HG03342 (cell line): Measurements from ENCODE around the gene AGL.
"Not testable (repeated sequence)": the region's sequence is repeated elsewhere in the genome, so short reads cannot be mapped to it uniquely, and the experiment has no call there.

Experiments used
- ATAC-seq: cut with Tn5 transposase; IDR thresholded peaks from one replicate; pipeline ENCODE4 v1.9.1; 2021; ENCODE audit warnings: mild to moderate bottlenecking, moderate library complexity; ENCODE audit not compliant: unreplicated experiment

Gene AGL

DNA sequence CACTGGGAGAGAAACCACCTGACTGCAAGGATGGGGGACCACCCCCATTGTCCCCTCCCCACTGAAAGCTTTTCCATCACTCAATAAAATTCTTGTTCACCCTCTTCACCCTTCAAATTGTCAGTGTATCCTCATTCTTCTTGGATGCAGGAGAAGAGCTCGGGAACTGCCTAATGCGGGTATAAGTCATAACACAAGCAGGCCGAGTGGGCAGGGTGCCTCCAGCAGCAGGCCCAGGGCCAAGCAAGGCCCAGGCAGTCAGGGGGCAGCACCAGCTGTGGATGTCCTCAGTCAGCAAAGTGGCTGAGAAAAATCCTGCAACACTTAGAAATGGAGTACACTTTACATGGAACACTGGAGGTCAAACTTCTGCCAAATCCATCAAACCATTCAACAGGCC is 85.9 kb downstream of the AGL start:
- ATAC-seq: no peak

DNA sequence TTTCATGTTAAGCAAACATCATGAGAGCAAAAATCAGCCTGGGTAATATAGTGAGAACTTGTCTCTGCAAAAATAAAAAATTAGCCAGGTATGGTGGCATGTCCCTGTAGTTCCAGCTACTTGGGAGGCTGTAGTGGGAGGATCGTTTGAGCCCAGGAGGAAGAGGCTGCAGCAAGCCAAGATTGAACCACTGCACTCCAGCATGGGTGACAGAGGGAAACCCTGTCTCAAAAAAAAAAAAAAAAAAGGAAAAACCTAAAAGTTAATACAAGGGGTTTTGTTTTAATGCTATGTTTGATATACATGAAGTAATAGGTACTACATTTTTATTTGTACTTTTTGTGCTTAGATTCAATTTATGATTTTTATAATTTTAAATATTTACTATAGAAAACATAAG is 92.6 kb downstream of the AGL start:
- no peak for ATAC-seq

DNA sequence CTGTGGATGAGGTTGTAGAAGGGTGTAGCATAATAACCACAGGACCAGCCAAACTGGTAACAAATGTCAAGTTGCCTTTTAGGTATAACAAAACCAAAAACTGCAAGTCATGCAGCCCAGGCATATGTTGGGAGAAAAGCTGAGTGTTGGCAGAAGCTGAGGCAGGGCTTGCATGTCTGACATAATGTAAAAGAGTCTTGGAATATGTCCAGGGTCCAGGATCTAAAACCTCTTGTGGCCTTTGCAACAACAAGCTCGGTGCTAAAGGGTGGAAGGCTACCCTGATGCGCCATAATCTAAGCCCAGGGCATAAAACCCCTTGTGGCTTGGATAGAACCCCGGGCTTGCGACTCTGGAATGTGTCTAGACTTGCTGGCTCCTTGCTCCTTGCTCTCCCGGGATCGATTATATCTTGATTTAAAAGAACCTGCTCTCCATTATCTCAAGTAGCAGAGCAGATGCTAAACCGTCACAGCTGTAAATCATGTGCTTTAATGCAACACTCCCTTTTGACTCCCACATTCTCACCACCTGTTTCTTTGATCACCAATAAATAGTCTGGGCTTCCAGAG is 93.1 kb downstream of the AGL start:
- ATAC-seq: no peak

DNA sequence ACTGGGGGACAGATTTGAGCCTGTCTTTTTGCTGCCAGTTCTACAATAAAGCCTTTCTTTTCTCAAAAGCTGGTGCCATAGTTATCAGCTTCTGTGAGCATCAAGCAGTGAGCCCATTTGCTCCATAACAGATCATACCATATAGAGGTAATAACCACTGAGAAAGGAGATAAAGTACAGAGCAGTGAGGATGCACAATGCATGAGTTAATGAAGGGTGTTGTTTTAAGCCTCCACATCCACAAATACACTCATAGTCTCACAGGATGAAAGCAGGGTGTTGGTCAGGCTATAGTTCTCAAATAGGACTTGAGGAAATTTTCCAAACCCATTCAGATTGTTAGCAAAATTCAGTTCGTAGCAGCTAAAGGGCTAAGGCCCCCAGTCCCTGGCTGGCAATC is 94.0 kb downstream of the AGL start:
- no peak for ATAC-seq

DNA sequence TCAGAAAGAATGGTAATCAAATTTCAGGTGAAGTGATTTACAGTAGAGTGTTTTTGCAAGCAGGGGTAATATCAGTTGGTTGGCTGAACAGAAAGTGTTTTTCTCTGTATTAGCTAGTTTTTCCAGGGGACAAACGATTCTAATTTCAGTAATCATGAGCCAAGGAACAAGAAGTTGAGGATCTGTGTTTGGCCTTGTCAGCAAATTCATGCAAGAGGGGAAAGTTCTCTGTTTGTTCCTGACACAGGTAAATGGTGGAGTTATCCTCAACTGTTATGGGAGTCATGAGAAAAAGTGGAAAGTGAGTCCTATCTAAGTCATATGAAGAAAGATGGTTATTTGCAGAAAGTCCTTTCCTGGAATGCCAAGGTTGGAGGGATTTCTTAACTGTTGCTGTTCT is 95.0 kb downstream of the AGL start:
- no peak for ATAC-seq

DNA sequence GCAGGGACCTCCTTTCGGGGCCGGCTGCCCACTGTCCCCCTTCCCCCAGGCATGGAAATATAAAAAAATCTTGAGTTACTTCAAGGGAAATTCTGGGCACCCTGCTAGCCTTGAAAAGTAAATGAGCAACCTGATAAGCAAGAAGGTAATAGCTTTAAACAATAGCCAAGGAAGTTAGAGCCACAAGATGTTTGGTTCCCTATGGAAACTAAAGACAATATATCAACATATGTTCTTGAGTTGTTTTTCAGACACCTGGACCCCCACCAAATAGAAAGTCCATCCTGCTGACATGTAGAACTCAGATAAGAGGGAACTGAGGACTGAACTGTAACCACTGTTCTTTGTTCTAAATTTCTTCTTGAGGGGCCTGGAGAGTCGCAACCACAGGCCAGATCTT is 100.3 kb downstream of the AGL start:
- no peak for ATAC-seq

DNA sequence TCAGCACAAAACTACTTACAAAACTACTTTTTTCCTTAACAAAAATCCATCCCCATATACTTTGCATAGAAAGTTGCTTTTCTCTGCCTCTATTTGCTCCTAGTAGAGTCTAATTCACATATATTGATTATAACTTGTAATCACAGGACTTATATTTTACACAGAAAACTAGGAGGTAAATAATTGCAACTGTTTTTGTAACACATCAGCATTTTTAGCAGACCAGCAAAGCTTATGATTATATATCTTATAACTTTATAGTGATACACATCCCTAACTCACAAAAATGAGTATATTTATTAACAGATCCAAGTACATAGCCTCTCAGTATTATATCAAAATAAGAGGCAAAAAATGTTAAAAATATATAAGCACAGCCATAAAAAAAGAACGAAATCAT is 102.4 kb downstream of the AGL start:
- no peak for ATAC-seq

DNA sequence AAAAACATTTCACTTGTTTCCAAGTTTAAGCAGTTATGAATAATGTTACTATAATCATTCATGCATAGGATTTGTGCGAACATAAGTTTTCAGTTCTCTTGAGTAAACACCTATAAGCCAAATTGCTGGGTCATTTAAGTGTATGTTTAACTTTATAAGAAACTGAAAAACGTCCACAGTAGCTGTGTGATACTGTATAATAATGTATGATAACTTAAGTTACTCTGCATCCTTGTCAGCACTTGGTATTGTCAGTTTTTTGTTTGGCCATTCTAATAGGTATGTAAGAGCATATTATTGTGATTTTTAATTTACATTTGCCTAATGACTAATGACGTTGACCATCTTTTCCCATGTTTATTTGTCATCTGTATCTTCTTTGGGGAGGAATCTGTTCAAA is 105.2 kb downstream of the AGL start:
- no peak for ATAC-seq

DNA sequence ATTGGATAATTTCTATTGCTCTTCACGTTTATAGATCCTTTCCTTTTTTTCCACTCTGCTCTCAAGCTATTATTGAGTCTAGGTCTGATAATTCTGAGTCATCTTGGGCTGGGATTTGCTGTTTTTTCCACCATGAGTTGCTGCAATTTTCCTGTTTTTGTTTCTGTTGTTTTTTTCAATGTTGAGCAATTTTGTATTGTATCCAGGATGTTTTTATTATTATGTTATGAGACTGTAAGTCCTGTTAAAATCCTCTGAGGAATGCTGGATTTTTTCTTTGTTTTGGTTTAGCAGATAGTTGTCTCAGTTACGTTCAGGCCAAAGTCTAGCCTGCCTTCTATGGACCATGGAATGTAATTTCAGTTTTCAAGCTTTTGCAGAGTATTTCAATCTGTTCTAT is 106.6 kb downstream of the AGL start:
- ATAC-seq: no peak

DNA sequence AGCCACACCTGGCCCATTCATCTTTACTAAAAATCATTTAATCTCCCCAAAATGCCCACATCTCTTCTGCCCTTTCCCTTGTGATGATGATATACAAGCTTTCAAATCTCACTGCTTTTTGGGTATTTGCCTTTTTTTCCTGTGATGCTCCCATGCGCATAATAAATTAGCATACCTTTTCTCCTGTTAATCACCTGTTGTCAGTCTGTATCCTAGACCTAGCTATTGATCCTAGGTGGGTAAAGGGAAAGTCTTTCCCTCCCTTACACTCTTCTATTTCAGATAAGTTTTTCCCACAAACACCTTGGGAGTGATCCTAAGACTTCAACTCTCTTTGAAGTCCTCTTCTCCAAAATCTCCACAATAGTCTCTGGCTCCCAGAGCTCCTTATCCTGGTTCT is 107.7 kb downstream of the AGL start:
- ATAC-seq: no peak

DNA sequence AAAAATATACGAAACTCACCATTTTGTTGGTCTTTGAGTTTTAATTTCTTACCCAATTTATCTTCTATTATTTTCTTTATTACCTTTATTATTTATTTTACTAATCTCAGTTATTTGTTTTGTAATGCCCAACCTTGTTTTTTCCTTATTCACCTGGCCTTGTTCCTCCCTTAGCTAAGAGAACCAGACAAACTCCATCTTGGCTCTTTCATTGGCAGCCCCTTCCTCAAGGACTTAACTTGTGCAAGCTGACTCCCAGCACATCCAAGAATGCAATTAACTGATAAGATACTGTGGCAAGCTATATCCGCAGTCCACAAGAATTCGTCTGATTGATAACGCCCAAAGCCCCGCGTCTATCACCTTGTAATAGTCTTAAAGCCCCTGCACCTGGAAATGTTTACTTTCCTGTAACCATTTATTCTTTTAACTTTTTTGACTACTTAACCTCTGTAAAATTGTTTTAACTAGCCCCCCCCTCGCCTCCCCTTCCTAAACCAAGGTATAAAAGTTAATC is 109.1 kb downstream of the AGL start:
- ATAC-seq: not testable (repeated sequence)

DNA sequence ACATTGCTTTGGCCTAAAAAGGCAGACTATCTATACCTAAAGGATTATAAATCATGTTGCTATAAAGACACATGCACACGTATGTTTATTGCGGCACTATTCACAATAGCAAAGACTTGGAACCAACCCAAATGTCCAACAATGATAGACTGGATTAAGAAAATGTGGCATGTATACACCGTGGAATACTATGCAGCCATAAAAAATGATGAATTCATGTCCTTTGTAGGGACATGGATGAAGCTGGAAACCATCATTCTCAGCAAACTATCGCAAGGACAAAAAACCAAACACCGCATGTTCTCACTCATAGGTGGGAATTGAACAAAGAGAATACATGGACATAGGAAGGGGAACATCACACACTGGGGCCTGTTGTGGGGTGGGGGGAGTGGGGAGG is 110.1 kb downstream of the AGL start:
- ATAC-seq: not testable (repeated sequence)

DNA sequence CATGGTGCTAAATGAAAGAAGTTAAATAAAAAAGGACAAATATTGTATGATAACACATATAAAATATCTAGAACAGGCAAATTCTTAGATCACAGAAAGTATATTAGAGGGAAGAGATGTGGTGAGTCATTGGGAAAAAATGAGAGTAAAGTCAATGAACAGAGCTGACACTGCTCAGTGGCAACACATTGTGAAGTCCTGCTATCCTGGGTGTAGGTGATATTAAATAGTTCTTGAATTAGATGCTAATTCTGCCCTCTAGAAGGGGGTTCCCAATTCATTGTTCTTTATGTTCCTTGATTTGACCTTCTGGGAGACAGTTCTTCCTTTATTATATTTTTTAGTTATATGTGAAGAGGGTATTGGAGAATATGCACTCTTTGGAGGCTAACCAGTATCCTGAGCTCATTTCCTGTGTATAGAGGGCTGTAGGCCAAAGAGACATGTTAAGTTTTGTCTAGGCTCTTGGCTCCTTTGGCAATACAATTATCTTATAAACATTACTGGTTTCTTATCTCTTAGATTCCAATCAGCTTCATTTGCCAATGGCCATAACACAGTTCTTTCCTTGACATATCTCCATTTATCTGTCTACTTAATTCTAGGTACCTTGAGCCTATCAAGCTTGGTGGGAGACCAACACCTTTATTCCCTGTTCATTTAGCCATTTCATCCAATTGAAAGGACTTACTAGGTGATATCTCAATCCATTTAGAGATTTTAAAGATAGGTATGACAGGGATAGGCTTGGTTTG is 113.1 kb downstream of the AGL start:
- no peak for ATAC-seq

DNA sequence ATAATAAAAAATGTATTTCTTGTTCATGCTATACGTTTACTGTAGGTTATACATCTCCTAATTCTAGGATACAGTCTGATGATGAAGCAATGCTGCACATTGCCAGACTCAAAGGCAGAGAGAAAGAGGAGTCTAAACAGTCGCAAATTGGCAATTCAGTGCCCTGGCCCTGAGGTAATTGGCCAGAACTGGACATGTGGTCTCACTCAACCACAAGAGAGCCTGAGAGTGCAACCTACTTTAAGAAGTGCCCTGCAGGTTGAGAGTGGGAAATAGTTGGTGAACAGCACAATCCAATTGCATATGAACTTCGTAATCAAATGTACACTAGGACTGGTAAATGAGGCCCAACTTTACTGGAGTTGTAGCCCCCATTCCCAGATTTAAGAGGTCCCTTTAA is 114.6 kb downstream of the AGL start:
- no peak for ATAC-seq

DNA sequence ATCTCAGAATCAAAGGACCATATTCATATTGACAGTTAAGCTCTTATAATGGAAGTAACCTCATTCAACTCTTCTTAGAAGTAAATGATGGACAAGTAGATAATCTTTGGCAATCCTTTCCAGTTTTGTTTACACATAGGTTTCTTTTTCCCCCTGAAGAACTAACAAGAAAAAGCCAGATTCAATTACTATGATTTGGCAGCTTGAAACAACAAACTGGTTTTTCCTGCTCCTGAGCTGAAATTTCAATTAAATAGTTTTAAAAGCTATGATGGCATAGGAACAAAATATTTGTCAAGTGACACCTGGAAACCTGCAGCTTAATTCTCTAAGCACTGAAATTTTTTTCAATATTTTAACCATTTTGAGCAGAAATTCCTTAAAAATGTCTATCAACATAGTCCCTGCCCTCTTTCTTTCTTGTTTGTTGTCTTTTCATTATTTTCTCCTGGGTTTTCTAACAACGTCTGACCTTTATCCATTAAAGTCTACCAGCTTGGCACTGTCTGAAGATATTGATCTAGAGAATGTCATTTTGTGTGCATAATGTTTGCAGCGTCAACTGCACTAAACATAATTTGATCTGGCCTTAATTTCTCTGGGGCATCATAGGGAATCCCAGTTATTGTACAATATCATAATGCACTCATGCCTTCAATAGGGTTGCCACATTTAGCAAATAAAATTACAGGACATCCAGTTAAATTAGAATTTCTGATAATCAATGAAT is 115.7 kb downstream of the AGL start:
- no peak for ATAC-seq

DNA sequence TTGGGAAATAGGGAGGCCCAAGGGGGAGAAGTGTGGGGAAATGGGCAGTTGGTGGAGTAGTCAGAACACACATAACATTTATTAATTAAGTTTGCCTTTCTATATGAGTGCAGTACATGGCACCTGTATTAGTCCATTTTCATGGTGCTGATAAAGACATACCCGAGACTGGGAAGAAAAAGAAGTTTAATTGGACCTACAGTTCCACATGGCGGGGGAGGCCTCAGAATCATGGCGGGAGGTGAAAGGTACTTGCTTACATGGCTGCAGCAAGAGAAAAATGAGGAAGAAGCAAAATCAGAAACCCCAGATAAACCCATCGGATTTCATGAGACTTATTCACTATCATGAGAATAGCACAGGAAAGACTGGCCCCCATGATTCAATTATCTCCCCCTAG is 118.1 kb downstream of the AGL start:
- no peak for ATAC-seq

DNA sequence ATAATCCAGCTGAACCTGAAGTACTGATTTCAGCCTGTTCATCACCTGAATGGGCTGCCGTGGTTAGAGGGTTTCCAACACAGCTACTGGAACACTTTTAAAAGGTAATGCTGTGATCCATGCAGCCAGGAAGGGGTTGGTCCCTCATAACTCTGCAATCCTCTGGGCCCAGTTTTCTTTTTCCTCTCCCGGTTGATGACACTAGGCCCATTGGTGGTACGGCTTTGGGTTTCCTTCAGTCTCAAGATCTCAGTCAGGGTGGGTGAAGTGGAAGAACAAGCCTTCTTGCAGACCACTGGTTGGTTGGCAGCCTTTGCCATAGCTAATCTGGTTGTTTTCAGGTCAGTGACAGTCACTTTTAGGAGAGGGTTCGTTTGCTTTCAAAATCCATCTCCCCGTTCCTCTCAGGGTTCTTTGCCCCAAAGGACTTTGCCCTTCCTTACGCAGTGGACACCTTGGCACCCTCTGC is 119.1 kb downstream of the AGL start:
- peak; percentile 21 for ATAC-seq

DNA sequence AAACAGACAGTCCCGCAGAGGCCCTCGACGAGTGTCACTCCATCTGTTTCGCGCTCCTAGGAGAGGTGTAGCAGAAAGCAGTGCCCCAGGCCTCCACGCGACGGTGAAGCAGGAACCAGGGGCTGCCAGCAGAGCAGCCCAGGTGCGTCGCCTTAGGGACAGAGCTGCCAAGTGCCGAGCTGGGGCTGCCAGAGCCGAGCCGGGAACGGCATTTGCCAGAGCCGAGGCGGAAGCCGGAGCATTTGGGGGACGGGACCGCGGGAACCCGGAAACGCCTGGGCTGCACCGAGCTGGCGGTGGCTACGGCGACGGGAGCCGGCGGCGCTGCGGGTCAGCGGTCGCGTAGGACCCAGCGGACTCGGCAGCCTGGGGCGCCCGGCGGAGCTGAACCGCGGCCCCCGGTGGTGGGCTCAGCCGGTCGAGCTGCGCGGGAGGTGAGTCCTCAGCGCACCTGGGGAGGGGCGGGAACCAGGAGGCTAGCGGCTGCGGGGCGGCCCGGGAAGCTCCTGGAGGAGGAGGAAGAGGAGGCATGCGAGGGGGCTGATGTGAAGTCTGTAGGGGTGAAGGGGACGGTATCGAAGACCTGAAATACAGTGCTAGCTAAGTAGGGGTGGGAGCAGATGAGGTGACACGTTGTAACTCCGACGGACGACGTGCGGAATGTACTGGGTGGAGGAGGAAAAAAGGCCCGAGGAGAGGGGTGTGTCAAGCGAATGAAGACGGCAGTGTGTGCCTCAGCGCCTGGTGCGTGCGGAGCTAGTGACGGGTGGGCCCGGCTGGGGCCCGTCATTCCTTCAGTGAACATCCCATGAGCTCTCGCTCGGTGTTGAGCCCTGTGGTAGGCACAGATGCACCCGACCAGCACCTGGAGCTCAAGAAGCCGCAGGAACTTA is 119.8 kb downstream of the AGL start, which contains the start of gene SLC35A3:
Gene SLC35A3, plus strand, starts transcription at position 268 of the 893 bp plus-strand sequence. CDS start 23,559 bp downstream, outside the sequence.
- peak; percentile 84 for ATAC-seq

DNA sequence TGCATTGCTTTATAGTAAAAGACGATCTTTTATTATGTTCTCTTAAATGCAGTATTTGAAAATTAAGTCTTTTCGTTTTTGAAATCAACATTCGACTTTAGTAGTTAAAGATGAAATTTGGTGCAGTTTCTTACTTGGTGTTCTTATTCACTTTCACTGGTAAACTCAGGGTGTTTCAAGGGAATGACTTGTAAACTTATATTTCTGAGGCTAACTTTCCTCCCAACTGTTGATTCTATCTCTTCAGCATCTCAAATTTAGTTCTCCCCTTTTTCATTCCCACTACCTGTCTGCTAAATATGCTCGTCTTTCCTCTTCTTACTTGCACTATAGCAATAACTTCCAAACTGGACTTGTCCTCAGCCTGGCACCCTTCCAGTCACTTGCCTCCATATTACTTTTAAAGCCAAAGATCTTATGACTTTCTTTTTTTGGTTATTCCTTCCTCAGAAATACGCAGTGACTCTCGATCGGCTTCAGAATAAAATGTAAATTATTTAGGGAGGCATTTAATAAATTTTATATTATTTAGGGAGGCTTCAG is 120.6 kb downstream of the AGL start:
- ATAC-seq: no peak

DNA sequence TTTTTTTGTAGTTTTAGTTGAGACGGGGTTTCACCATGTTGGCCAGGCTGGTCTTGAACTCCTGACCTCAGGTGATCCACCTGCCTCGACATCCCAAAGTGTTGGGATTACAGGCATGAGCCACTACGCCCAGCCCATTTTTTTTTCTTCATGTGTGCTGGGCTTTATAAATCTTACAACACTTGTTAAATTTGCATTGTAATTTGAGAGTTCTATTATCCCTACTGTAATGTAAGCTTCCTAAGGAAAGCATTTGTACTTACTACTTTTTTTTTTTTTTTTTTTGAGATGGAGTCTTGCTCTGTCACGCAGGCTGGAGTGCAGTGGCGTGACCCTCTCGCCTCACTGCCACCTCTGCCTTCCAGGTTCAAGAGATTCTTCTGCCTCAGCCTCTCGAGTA is 121.9 kb downstream of the AGL start:
- ATAC-seq: not testable (repeated sequence)
